HepG2 (cell line): ENCODE measurements around the gene SLCO2B1. TPM values are rescaled to one million over a fixed set of nuclear protein-coding genes. Genes with fewer than 3 reads are reported as not detected.

Source experiments
- CEBPB ChIP-seq: IDR thresholded peaks from 2 replicates; pipeline ENCODE4 v1.6.1; 2011; ENCODE audit warnings: low read depth, low read length, improper control_type of control experiment, borderline replicate concordance
- ELF4 ChIP-seq: sonication (generic); formaldehyde crosslinking; IDR thresholded peaks from 2 replicates; pipeline ENCODE4 v1.5.0; 2020; ENCODE audit warnings: missing genetic modification reagents, mild to moderate bottlenecking, moderate library complexity, borderline replicate concordance
- HNF4A ChIP-seq: sonication (generic); formaldehyde crosslinking; IDR thresholded peaks from 2 replicates; pipeline ENCODE4 v1.4.0; 2020; ENCODE audit warnings: missing genetic modification reagents
- KDM4B ChIP-seq: sonication (generic); formaldehyde crosslinking; IDR thresholded peaks from 2 replicates; pipeline ENCODE4 v1.4.0; 2020; ENCODE audit warnings: missing genetic modification reagents
- MTA1 ChIP-seq: sonication (generic); formaldehyde crosslinking; IDR thresholded peaks from 2 replicates; pipeline ENCODE4 v1.4.0; 2020; ENCODE audit warnings: missing genetic modification reagents, mild to moderate bottlenecking, borderline replicate concordance
- TAF1 ChIP-seq: sonication (generic); formaldehyde crosslinking; IDR thresholded peaks from 2 replicates; pipeline ENCODE4 v1.4.0; 2020; ENCODE audit warnings: missing genetic modification reagents
- ZNF224 ChIP-seq: sonication (generic); formaldehyde crosslinking; IDR thresholded peaks from 2 replicates; pipeline ENCODE4 v1.5.0; 2020; ENCODE audit warnings: mild to moderate bottlenecking, missing genetic modification reagents
- ZNF317 ChIP-seq: sonication (generic); formaldehyde crosslinking; IDR thresholded peaks from 2 replicates; pipeline ENCODE4 v1.5.0; 2020; ENCODE audit warnings: mild to moderate bottlenecking, missing genetic modification reagents
- ZNF567 ChIP-seq: sonication (generic); formaldehyde crosslinking; IDR thresholded peaks from 2 replicates; pipeline ENCODE4 v1.8.1; 2023; ENCODE audit warnings: mild to moderate bottlenecking, missing genetic modification reagents, borderline replicate concordance
- ZNF768 ChIP-seq: sonication (generic); formaldehyde crosslinking; IDR thresholded peaks from 2 replicates; pipeline ENCODE4 v1.4.0; 2020; ENCODE audit warnings: missing genetic modification reagents
- polyA plus RNA-seq, 8 experiments: library from polyadenylated mRNA; depleted of rRNA in 3 of 8; stranded (reverse) in 7 of 8; unstranded in 1 of 8; fragments of >200 nt; fragmentation: Illumina TruSeq in 4 of 8; extraction: Trizol in 4 of 8; gene quantifications; 2 replicates each; pipeline versions ENCODE4 v1.2.1 to v1.2.3, GENCODE V29; 2011 to 2016; ENCODE audit warnings: low read depth in 4 of 8, missing spikeins in 1 of 8, mixed read lengths in 1 of 8; ENCODE audit not compliant: insufficient read depth in 1 of 8
- total RNA-seq, 5 experiments: library from RNA; depleted of rRNA; stranded (reverse); fragments of >200 nt; fragmentation: Illumina TruSeq; extraction: Trizol; gene quantifications; 2 replicates each; pipeline ENCODE4 v1.2.3, GENCODE V29; 2016; ENCODE audit warnings: low read depth in 1 of 5
- TF ChIP-seq, protein P1 (sequence below): sonication (generic); IDR thresholded peaks from 2 replicates; pipeline ENCODE4 v1.6.1; 2016; ENCODE audit warnings: low read depth, borderline replicate concordance
- TF ChIP-seq, protein P2 (sequence below): IDR thresholded peaks from 2 replicates; pipeline ENCODE4 v1.6.1; 2016; ENCODE audit warnings: low read depth, borderline replicate concordance
- TF ChIP-seq, protein P3 (sequence below): sonication (generic); formaldehyde crosslinking; IDR thresholded peaks from 2 replicates; pipeline ENCODE4 v1.4.0; 2020; ENCODE audit warnings: mild to moderate bottlenecking, missing genetic modification reagents
- TF ChIP-seq, protein P4 (sequence below): sonication (generic); formaldehyde crosslinking; IDR thresholded peaks from 2 replicates; pipeline ENCODE4; 2020; ENCODE audit warnings: missing genetic modification reagents, mild to moderate bottlenecking, borderline replicate concordance
- TF ChIP-seq, protein P5 (sequence below): sonication (generic); formaldehyde crosslinking; IDR thresholded peaks from 2 replicates; pipeline ENCODE4 v1.9.0; 2021; ENCODE audit warnings: missing genetic modification reagents, borderline replicate concordance

SLCO2B1 gene
- total and polyA plus RNA-seq, 2 of the 13 experiments (the other 11 are each of a cell fraction or from before 2014, with no cell fraction given) = 15.3 to 19.8 TPM

DNA sequence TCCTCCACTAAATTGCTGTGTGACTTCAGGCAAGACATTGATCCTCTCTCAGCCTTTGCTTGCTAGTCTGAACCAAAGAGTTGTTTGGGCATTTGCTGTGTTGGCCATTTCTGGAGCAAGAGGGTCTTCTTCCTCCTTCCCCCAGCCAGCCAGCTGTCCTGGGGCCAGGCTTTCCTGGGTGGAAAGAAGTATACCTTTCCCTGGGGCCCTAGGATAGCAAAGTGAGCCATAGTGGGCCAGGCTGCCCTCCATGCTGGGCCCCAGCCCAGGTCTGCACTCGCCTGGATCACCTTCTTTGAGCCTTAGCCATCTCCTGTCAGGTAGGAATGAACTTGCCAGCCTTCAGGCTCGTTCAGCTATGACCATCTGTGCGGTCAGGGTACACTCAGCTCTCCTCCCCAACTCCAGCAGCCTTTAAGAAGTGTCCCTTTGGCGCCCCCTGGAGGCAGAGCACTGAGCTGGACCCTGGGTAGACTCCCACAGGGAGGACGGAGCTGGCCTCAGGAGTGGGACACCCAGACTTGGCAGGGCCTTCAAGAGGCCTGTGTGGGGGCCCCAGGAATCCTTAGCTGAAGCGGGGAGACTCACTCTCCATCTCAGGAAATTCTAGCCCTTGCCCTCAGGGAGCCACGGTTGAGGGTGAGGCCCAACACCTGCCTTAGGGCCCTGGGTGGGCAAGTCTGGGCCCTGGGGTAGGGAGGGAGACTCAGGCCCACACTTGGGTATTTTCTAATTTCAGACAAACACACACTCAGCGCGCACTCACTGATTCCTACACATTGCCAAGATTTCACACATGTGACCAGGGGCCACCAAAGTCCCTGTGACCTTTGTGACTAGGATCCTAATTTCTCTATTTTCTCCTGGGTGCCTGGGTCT, 54.0 kb downstream of the SLCO2B1 start (continued):
- TF ChIP-seq ZNF768 (CRISPR knock-in tag) (peak; percentile 34; the same call in 1 of the 2 replicates), KDM4B (CRISPR knock-in tag) (0 out of 2 replicates have a peak, but pooled peaks have one; percentile 37), ZNF317 (CRISPR knock-in tag) (peak; percentile 62; the same call in 1 of the 2 replicates), ELF4 (CRISPR knock-in tag) (peak; percentile 28; the same call in 1 of the 2 replicates), HNF4A (peak; percentile 67), ZNF567 (CRISPR knock-in tag) (peak; percentile 57; the same call in 1 of the 2 replicates), TAF1 (CRISPR knock-in tag) (peak; percentile 34; the same call in 1 of the 2 replicates), CEBPB (no peak), ZNF224 (CRISPR knock-in tag) (0 out of 2 replicates have a peak, but pooled peaks have one; percentile 27), MTA1 (CRISPR knock-in tag) (no peak)
- TF ChIP-seq, protein P1, sequence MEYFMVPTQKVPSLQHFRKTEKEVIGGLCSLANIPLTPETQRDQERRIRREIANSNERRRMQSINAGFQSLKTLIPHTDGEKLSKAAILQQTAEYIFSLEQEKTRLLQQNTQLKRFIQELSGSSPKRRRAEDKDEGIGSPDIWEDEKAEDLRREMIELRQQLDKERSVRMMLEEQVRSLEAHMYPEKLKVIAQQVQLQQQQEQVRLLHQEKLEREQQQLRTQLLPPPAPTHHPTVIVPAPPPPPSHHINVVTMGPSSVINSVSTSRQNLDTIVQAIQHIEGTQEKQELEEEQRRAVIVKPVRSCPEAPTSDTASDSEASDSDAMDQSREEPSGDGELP = 0 out of 2 replicates have a peak, but pooled peaks have one; percentile 60
- TF ChIP-seq, protein P2, sequence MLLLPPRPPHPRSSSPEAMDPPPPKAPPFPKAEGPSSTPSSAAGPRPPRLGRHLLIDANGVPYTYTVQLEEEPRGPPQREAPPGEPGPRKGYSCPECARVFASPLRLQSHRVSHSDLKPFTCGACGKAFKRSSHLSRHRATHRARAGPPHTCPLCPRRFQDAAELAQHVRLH (CRISPR knock-in tag) = 0 out of 2 replicates have a peak, but pooled peaks have one; percentile 32
- TF ChIP-seq, protein P3, sequence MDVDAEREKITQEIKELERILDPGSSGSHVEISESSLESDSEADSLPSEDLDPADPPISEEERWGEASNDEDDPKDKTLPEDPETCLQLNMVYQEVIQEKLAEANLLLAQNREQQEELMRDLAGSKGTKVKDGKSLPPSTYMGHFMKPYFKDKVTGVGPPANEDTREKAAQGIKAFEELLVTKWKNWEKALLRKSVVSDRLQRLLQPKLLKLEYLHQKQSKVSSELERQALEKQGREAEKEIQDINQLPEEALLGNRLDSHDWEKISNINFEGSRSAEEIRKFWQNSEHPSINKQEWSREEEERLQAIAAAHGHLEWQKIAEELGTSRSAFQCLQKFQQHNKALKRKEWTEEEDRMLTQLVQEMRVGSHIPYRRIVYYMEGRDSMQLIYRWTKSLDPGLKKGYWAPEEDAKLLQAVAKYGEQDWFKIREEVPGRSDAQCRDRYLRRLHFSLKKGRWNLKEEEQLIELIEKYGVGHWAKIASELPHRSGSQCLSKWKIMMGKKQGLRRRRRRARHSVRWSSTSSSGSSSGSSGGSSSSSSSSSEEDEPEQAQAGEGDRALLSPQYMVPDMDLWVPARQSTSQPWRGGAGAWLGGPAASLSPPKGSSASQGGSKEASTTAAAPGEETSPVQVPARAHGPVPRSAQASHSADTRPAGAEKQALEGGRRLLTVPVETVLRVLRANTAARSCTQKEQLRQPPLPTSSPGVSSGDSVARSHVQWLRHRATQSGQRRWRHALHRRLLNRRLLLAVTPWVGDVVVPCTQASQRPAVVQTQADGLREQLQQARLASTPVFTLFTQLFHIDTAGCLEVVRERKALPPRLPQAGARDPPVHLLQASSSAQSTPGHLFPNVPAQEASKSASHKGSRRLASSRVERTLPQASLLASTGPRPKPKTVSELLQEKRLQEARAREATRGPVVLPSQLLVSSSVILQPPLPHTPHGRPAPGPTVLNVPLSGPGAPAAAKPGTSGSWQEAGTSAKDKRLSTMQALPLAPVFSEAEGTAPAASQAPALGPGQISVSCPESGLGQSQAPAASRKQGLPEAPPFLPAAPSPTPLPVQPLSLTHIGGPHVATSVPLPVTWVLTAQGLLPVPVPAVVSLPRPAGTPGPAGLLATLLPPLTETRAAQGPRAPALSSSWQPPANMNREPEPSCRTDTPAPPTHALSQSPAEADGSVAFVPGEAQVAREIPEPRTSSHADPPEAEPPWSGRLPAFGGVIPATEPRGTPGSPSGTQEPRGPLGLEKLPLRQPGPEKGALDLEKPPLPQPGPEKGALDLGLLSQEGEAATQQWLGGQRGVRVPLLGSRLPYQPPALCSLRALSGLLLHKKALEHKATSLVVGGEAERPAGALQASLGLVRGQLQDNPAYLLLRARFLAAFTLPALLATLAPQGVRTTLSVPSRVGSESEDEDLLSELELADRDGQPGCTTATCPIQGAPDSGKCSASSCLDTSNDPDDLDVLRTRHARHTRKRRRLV (CRISPR knock-in tag) = 0 out of 2 replicates have a peak, but pooled peaks have one; percentile 58
- TF ChIP-seq, protein P4, sequence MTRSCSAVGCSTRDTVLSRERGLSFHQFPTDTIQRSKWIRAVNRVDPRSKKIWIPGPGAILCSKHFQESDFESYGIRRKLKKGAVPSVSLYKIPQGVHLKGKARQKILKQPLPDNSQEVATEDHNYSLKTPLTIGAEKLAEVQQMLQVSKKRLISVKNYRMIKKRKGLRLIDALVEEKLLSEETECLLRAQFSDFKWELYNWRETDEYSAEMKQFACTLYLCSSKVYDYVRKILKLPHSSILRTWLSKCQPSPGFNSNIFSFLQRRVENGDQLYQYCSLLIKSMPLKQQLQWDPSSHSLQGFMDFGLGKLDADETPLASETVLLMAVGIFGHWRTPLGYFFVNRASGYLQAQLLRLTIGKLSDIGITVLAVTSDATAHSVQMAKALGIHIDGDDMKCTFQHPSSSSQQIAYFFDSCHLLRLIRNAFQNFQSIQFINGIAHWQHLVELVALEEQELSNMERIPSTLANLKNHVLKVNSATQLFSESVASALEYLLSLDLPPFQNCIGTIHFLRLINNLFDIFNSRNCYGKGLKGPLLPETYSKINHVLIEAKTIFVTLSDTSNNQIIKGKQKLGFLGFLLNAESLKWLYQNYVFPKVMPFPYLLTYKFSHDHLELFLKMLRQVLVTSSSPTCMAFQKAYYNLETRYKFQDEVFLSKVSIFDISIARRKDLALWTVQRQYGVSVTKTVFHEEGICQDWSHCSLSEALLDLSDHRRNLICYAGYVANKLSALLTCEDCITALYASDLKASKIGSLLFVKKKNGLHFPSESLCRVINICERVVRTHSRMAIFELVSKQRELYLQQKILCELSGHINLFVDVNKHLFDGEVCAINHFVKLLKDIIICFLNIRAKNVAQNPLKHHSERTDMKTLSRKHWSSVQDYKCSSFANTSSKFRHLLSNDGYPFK (CRISPR knock-in tag) = peak; percentile 68; the same call in 1 of the 2 replicates
- TF ChIP-seq, protein P5, sequence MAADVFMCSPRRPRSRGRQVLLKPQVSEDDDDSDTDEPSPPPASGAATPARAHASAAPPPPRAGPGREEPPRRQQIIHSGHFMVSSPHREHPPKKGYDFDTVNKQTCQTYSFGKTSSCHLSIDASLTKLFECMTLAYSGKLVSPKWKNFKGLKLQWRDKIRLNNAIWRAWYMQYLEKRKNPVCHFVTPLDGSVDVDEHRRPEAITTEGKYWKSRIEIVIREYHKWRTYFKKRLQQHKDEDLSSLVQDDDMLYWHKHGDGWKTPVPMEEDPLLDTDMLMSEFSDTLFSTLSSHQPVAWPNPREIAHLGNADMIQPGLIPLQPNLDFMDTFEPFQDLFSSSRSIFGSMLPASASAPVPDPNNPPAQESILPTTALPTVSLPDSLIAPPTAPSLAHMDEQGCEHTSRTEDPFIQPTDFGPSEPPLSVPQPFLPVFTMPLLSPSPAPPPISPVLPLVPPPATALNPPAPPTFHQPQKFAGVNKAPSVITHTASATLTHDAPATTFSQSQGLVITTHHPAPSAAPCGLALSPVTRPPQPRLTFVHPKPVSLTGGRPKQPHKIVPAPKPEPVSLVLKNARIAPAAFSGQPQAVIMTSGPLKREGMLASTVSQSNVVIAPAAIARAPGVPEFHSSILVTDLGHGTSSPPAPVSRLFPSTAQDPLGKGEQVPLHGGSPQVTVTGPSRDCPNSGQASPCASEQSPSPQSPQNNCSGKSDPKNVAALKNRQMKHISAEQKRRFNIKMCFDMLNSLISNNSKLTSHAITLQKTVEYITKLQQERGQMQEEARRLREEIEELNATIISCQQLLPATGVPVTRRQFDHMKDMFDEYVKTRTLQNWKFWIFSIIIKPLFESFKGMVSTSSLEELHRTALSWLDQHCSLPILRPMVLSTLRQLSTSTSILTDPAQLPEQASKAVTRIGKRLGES (CRISPR knock-in tag) = no peak
